ENCODE results near the gene HS6ST1.

GRCh38 chr2:128304330-128304714 is 14.3 kb downstream of the HS6ST1 start:
- no peak for TF ChIP-seq CTCF (IDR thresholded peaks at IDR 0.05 in 8 of 11, conservative IDR thresholded peaks at IDR 0.05 in 3 of 11)
- TF ChIP-seq POLR2A (IDR thresholded peaks at IDR 0.05), result no peak

Data from spleen (tissue), 7 donors.